Effector memory CD8-positive, alpha-beta T cell (primary cell): ENCODE results near the gene ZNF362.

ENCODE experiments used
- ATAC-seq: fragments of 150-1000 bp; cut with Tn5 transposase; replicated peaks from 2 replicates; pipeline ENCODE4 v1.10.0; 2021; ENCODE audit warnings: mild to moderate bottlenecking, moderate library complexity
- DNase-seq, 3 experiments: peaks; one replicate each; pipeline ENCODE4 v3.0.0; 2021
- H3K27ac Mint-ChIP-seq, 2 donors: one replicate each; pipeline ENCODE4 v1.8.0; 2022; ENCODE audit warnings: mild to moderate bottlenecking in 2 of 2, mixed read lengths in 2 of 2, moderate library complexity in 2 of 2
- H3K27me3 Mint-ChIP-seq, 2 donors: one replicate each; pipeline ENCODE4 v1.8.0; 2022; ENCODE audit warnings: mixed read lengths in 2 of 2
- H3K36me3 Mint-ChIP-seq: one replicate; pipeline ENCODE4 v1.8.0; 2022; ENCODE audit warnings: mild to moderate bottlenecking, moderate library complexity, mixed read lengths; ENCODE audit not compliant: insufficient read depth
- H3K4me1 Mint-ChIP-seq, 2 donors: one replicate each; pipeline ENCODE4 v1.8.0; 2022; ENCODE audit warnings: low read depth in 2 of 2, mixed read lengths in 2 of 2
- H3K4me3 Mint-ChIP-seq, 2 donors: one replicate each; pipeline ENCODE4 v1.8.0; 2022; ENCODE audit warnings: mild to moderate bottlenecking in 2 of 2, mixed read lengths in 2 of 2, moderate library complexity in 2 of 2
- H3K9me3 Mint-ChIP-seq, 2 donors: one replicate each; pipeline ENCODE4 v1.8.0; 2022; ENCODE audit warnings: mixed read lengths in 2 of 2

Gene ZNF362

DNA sequence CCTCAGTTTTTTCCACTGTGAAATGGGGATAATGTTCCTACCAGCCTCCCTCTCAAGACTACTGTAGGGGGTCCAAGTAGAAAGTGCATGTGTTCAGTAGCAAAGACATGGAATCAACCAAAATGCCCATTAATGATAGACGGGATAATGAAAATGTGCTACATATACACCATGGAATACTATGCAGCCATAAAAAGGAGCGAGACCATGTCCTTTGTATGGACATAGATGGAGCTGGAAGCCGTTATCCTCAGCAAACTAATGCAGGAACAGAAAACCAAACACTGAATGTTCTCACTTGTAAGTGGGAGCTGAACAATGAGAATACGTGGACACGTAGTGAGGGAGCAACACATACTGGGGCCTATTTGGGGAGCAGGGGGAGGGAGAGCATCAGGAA, 6.1 kb upstream of the ZNF362 start:
- H3K4me1 Mint-ChIP-seq: no peaks in the 10 kb centered on the region
- H3K4me3 Mint-ChIP-seq: no peak overlapping the region
- H3K27me3 Mint-ChIP-seq: peaks cover 9 to 29% of the 10 kb centered on the region in 2 donors
- ATAC-seq (no peak), DNase-seq (no peak)
- H3K9me3 Mint-ChIP-seq: no peaks in the 10 kb centered on the region
- no peak overlapping the region for H3K27ac Mint-ChIP-seq
- no peaks in the 10 kb centered on the region for H3K36me3 Mint-ChIP-seq

- Mint-ChIP-seq H3K36me3 (no peaks in the 10 kb centered on the region), H3K9me3 (no peaks in the 10 kb centered on the region), H3K4me1 (no peaks in the 10 kb centered on the region), H3K4me3 (no peak overlapping the region), H3K27me3 (peaks cover 9 to 29% of the 10 kb centered on the region in 2 donors), H3K27ac (no peak overlapping the region)
- ATAC-seq (no peak), DNase-seq (no peak)
These were observed 5.6 kb upstream of the ZNF362 start for GRCh38 chr1:33250724-33251123.

GRCh38 chr1:33254491-33254890, 1.8 kb upstream of the ZNF362 start:
- ATAC-seq: no peak
- DNase-seq: no peak
- H3K36me3 Mint-ChIP-seq: peaks cover 6% of the 10 kb centered on the region
- peaks cover 16% of the 10 kb centered on the region in 2 donors for H3K4me1 Mint-ChIP-seq
- H3K27ac Mint-ChIP-seq: peak overlapping the region in 1 of 2 donors; percentile 35
- H3K9me3 Mint-ChIP-seq: no peaks in the 10 kb centered on the region
- peaks cover 0 to 12% of the 10 kb centered on the region in 2 donors for H3K27me3 Mint-ChIP-seq
- peak overlapping the region in 1 of 2 donors; percentile 5 for H3K4me3 Mint-ChIP-seq

GRCh38 chr1:33255347-33256220, 708 bp upstream of the ZNF362 start:
- H3K9me3 Mint-ChIP-seq: no peaks in the 10 kb centered on the region
- H3K4me3 Mint-ChIP-seq: peak overlapping the region; percentile 49
- peaks cover 22 to 24% of the 10 kb centered on the region in 2 donors for H3K4me1 Mint-ChIP-seq
- DNase-seq (peak; percentile 14 to 19 (median 18)), ATAC-seq (peak; percentile 29)
- H3K36me3 Mint-ChIP-seq: peaks cover 6% of the 10 kb centered on the region
- H3K27ac Mint-ChIP-seq: peak overlapping the region; percentile 18 to 35
- peaks cover 0 to under 1% of the 10 kb centered on the region in 2 donors for H3K27me3 Mint-ChIP-seq

DNA sequence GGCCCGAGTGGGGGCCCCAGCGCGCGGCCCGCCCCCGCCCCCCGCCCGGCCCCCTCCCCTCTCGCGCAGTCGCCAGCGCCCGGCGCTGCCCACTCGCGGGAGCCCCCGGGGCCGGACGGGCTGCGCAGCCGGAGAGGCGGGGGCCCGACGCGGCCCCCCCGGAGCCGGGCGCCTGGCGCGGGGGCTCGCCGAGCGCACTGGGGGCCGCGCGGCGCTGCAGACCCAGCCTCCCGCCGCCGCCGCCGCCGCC, 146 bp upstream of the ZNF362 start:
- Mint-ChIP-seq H3K27me3 (no peaks in the 10 kb centered on the region), H3K4me1 (peaks cover 24 to 27% of the 10 kb centered on the region in 2 donors), H3K27ac (no peak overlapping the region), H3K36me3 (peaks cover 6% of the 10 kb centered on the region), H3K4me3 (peak overlapping the region; percentile 98 to 99), H3K9me3 (no peaks in the 10 kb centered on the region)
- no peak for DNase-seq
- no peak for ATAC-seq

- Mint-ChIP-seq H3K27ac (peak overlapping the region; percentile 97 to 98), H3K36me3 (peaks cover 6% of the 10 kb centered on the region), H3K9me3 (no peaks in the 10 kb centered on the region), H3K4me1 (peaks cover 30 to 34% of the 10 kb centered on the region in 2 donors), H3K4me3 (peak overlapping the region; percentile 98 to 99), H3K27me3 (no peaks in the 10 kb centered on the region)
- no peak for DNase-seq
- no peak for ATAC-seq
These were observed 997 bp downstream of the ZNF362 start for GRCh38 chr1:33257207-33257771.

- H3K9me3 Mint-ChIP-seq: no peaks in the 10 kb centered on the region
- peak overlapping the region in 1 of 2 donors; percentile 74 for H3K27ac Mint-ChIP-seq
- no peak for ATAC-seq
- no peak for DNase-seq
- H3K27me3 Mint-ChIP-seq: no peaks in the 10 kb centered on the region
- H3K36me3 Mint-ChIP-seq: peaks cover 6% of the 10 kb centered on the region
- peak overlapping the region; percentile 98 to 99 for H3K4me3 Mint-ChIP-seq
- peaks cover 30 to 34% of the 10 kb centered on the region in 2 donors for H3K4me1 Mint-ChIP-seq
These were observed 1.8 kb downstream of the ZNF362 start for GRCh38 chr1:33257772-33258712.

GRCh38 chr1:33258788-33259274, 2.5 kb downstream of the ZNF362 start:
- no peak for ATAC-seq
- Mint-ChIP-seq H3K4me1 (peaks cover 32 to 34% of the 10 kb centered on the region in 2 donors), H3K36me3 (peaks cover 6% of the 10 kb centered on the region), H3K27me3 (no peaks in the 10 kb centered on the region), H3K27ac (peak overlapping the region; percentile 11 to 22), H3K9me3 (no peaks in the 10 kb centered on the region), H3K4me3 (peak overlapping the region in 1 of 2 donors; percentile 5)
- no peak for DNase-seq

DNA sequence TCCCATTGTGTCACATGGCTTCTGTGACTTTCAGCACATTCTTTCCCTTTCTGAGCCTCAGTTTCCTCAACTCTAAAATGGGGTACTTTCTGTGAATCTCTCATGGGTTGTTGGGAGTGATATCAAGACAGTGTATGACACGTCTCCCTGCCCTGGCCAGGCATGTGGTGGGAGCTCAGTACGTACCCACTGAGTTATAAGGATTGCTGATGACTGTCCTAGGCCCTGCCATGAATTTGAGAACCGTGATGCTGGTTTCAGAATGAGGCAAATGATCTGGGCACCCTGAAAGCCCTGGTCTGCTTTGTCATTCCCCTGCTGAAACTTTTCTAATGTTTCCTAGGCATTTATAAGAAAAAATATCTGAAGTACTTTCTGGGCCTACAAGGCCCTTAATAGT, 3.6 kb downstream of the ZNF362 start:
- peaks cover 32 to 34% of the 10 kb centered on the region in 2 donors for H3K4me1 Mint-ChIP-seq
- H3K27me3 Mint-ChIP-seq: no peaks in the 10 kb centered on the region
- ATAC-seq (no peak), DNase-seq (no peak)
- H3K36me3 Mint-ChIP-seq: peaks cover 6% of the 10 kb centered on the region
- peak overlapping the region; percentile 11 to 22 for H3K27ac Mint-ChIP-seq
- H3K4me3 Mint-ChIP-seq: no peak overlapping the region
- H3K9me3 Mint-ChIP-seq: no peaks in the 10 kb centered on the region

GRCh38 chr1:33260439-33260838, 4.1 kb downstream of the ZNF362 start:
- peaks cover 6% of the 10 kb centered on the region for H3K36me3 Mint-ChIP-seq
- peaks cover 32 to 34% of the 10 kb centered on the region in 2 donors for H3K4me1 Mint-ChIP-seq
- no peak overlapping the region for H3K4me3 Mint-ChIP-seq
- DNase-seq (no peak), ATAC-seq (no peak)
- H3K27me3 Mint-ChIP-seq: no peaks in the 10 kb centered on the region
- H3K27ac Mint-ChIP-seq: no peak overlapping the region
- no peaks in the 10 kb centered on the region for H3K9me3 Mint-ChIP-seq

- ATAC-seq: no peak
- no peak overlapping the region for H3K4me3 Mint-ChIP-seq
- DNase-seq: no peak
- H3K9me3 Mint-ChIP-seq: no peaks in the 10 kb centered on the region
- peaks cover 9% of the 10 kb centered on the region for H3K36me3 Mint-ChIP-seq
- no peak overlapping the region for H3K27ac Mint-ChIP-seq
- peaks cover 32 to 38% of the 10 kb centered on the region in 2 donors for H3K4me1 Mint-ChIP-seq
- H3K27me3 Mint-ChIP-seq: no peaks in the 10 kb centered on the region
These were observed 5.1 kb downstream of the ZNF362 start for GRCh38 chr1:33261344-33261743.

DNA sequence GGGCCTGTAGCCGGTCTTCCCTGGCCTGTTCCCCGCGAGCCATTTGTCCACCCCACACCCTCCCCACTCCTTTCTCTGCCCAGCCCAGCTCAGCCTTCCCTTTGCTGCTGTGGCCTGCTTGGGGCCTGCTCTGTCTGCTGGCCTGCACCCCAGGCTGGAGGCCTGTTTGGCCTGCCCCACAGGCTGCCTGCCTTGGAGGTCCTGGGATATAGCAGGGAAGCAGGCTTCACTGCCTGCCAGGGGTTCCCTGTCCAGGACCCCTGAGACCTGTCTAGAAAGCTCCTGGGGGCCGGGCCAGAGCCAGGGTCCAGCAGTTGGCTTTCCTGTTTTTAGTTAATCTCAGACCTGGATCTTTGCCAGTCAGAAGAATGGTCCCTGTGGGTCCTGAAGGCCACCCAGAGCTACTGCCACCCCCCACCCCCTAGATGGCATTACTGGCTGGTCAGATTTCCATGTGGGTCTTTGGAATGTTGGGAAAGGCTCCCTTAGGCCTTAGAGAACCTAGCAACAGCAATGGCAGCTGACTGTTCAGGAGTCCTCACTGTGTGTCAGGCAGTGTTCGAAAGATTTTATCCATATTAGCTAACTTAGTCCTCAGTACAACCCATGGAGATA, 7.7 kb downstream of the ZNF362 start:
- ATAC-seq (no peak), DNase-seq (no peak)
- H3K27ac Mint-ChIP-seq: no peak overlapping the region
- H3K9me3 Mint-ChIP-seq: no peaks in the 10 kb centered on the region
- H3K27me3 Mint-ChIP-seq: no peaks in the 10 kb centered on the region
- peaks cover 3% of the 10 kb centered on the region for H3K36me3 Mint-ChIP-seq
- H3K4me3 Mint-ChIP-seq: no peak overlapping the region
- peaks cover 20 to 26% of the 10 kb centered on the region in 2 donors for H3K4me1 Mint-ChIP-seq
